Measurements from ENCODE around the gene RAB5A.
"Not testable (repeated sequence)": the region's sequence is repeated elsewhere in the genome, so short reads cannot be mapped to it uniquely, and the experiment has no call there.

The RAB5A gene

GRCh38 chr3:20031939-20032338 is 85.0 kb downstream of the RAB5A start:
- not testable (repeated sequence) for DNase-seq
